NCI-H2081 (cell line): Measurements from ENCODE around the gene KCNIP2.

Experiments used
- DNase-seq, 2 experiments: peaks; one replicate each; lab custom pipeline; 2025; lab: John Stamatoyannopoulos, UW

The KCNIP2 gene

DNA sequence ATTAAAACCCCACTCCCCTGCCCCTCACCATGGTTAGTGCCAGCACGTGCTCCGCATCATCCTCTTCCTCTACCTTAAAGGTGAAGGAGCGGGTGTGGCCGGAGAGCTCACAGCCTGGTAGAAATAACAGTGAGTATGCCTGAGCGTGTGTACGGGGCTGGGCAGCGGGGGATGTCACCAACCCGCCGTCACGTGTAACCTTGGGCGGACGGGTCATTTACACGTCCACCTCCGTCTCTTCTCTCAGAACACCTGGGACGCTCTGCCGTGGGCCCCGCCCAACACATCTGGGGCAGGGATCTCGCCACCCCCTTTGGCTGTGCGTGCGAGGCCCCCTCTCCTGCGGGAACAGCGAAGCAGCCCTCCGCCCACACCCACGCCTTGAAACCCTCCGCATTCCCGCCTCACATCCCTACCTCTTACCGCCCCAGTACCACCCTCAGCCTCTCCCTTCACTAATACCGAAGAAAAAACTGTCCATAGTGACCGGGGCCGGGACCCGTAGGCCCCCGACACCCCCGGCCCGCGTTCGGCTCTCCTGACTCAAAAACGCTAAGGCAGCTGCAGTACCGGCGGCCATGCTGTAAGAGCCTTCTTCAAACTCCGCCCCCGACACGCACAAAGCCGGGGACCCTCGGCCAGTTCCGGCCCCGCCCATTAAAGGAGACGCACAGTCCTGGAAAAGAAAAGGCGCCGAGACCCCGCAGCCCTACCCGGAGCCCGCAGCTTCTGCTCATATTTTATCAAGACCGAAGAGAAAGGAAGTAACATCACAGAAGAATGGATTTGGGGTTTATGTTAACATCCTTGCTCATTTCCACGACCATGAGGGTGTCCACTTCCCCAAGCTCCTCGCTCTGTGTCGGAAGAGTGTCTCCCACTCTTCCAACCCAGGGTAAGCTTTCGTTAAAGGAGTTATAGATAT lies 60.5 kb downstream of the KCNIP2 start, which contains the start of gene NPM3:
NPM3 (minus strand) TSS at position 636 of the 925 bp plus-strand sequence; CDS start at position 580, 56 bp downstream.
- DNase-seq = peak; percentile 55 to 77

DNA sequence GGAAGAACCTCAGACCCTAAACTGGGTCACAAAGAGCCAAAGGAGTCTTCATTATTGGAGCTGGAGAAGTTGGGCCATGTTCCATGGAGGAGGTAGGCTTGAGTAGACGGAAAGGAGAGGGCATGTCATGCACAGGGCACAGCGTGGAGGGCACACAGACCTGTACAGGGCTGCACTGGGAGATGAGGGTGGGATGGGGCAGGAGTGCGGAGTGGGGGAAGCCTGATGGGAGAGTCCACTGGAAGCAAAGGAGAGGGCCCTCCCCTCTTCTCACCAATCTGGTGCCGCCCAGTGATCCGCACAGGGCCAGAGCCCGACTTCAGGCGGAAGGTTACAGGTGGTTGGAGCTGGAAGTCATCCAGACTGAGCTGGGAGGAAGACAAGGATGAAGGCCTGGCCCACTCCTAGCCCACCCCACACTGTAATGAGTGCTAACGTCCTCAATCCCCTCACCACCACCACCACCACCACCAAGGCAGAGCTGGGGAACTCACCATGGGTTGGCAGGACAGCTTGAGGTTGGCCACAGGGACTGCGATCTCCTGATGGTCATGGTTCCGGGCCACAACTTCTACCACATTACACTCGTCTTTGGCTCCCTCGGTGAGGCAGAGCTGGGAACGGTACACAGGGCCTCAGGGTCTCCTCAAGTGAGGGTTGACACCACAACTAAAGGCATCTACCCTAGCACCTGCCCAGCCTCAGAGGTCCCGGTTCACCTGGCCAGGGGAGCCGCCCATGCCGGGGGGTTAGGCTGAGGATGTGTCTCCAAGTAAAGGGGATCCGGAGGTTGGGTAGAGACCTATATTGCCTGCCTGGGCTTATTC lies 61.4 kb downstream of the KCNIP2 start:
- DNase-seq = no peak

DNA sequence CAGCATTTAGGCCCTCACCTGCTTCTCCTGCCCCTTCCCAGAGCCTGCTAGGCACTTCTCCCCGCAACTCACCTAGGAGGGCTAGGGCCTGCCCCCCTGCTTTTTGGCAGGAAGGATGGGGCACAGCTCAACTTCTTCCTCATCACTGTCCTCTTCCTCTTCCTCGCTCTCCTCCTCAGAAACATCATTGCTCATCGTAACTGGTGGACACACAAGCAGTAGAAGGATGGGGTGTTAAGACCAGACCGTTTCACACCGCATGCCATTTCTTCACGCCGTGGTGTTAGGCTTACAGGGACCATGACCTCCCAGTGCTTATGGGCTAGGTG lies 62.0 kb downstream of the KCNIP2 start:
- DNase-seq = no peak

DNA sequence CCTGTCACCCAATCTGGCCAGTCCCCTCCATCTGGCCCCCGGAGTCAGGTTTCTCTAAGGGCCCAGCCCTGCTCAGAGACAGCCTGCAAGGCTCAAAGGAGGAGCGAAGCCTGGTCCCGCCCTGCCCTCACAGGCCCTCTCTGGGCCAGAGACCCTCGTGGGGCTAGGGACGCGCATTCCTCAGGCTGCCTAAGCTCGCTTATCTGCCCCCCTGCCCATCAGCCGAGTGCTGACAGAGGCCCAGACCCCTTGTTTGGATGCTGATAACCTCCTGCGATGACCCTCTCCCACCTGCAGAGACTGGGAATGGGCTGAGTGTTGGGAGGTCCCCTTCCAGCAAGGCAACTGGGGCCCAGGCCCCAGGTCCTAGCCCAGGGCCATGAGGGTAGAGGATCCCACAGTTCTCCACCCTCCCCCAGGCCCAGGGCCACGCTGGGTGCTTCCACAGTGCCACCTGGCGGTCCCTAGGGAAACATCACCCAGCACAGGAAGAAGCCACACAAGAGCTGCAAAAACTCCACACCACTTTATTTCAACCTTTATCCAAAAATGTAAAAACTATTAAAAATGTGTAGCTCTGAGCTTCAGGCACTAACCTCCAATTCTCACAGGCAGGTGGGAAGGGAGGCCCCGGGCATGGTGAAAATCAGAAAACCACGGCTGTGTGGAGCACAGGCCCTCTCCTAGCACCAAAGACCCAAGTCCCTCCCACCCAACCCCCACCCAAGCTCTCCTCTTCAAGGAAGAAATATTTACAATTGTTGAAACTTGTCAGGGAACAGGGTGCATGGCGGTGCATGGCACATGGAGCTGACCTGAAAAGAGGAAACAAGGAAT lies 62.6 kb downstream of the KCNIP2 start:
- peak; percentile 46 to 59 for DNase-seq

DNA sequence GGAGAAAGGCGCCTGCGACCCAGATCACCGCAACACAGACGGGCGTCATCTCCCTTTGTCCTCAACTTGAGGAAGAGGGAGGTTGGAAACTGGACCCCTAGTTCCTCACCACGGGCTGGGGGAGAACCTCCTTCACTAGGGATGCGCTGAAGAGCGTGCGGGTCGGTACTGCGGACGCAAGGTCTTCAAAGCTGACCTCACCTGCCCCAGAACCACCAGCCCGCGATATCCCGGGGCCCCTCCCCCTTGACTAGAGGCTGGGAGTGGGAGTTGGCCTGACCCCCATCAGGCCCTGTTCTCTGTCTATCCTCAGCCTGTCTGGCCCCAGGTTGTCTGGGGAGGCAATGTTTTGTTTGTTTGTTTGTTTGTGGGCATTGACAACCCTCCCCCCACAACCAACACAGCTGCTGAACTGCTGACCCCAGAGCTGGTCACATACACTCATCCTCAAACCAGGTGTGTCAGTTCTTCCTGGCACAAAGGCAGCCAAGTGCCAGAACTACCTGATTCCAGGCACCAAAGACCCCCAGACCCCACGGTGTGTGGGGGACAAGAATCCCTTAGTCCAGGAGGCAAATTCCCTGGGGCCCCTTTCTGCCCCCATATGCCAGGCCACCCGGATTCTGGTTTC lies 63.3 kb downstream of the KCNIP2 start:
- no peak for DNase-seq

DNA sequence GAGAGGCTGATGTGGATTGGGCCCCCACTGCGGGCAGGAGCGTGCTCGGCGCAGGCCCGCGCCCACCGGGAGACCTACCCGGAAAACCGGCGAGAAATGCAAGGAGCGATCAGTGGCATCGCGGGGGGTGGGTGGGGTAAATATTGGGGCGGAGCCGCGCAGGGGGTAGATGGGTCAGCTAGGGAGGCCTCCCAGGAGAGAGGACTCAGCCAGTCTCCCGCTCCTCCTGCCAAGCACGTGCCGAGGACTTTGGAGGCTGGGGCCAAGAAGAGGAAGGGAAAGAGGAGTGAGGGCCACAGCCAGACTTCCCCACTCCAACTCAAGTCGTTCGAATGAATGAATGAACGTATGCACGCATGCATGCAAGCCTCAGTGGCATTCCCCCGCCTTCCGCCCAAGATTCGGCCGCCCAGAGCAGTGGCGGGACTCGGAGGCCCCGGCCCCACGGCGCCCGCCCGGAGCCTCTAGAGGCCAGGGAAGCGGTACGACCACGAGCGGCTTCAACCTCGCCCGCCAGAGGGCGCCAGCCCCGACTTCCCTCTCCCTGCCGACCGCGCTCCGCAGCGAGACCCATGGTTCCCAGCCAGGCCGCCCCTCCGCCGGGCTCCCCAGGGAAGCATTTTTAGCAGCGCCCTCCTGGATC lies 63.9 kb downstream of the KCNIP2 start:
- DNase-seq = peak in 1 of 2 experiments; percentile 19

DNA sequence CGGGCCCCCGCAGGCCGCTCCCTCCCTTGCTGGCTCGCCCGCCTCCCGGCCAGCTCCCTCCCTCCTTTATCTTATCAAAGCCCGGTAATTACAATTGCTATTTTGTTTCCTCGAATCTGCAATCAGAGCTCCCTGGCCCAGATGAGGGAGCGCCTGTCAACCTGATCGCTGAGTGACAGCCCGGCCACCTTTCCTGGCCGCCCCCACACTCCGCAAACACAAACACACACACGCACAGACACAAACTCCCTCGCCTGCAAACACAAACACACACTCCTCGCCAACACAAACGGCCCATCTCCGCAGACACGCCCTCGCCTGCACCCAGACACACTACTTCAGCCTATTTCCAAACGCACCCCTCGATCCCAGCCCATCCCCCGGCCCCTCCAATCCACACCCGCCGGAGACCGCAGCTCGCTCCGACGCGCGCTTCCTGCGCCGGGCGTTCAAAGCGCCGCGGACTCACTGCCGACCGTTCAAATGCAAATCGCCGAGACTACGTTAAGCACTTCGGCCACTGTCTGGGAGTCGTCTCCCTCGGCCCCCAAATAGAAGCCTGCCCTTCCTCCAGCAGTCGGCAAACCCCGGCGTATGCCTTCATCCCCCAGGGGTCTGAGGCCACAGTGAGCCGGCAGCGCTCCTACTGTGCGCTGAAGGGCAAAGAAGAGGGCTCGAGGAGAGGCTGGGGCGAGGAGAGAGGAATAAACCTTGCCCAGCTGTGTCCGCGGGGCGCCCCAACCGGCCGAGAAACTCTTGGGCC lies 64.6 kb downstream of the KCNIP2 start:
- no peak for DNase-seq

DNA sequence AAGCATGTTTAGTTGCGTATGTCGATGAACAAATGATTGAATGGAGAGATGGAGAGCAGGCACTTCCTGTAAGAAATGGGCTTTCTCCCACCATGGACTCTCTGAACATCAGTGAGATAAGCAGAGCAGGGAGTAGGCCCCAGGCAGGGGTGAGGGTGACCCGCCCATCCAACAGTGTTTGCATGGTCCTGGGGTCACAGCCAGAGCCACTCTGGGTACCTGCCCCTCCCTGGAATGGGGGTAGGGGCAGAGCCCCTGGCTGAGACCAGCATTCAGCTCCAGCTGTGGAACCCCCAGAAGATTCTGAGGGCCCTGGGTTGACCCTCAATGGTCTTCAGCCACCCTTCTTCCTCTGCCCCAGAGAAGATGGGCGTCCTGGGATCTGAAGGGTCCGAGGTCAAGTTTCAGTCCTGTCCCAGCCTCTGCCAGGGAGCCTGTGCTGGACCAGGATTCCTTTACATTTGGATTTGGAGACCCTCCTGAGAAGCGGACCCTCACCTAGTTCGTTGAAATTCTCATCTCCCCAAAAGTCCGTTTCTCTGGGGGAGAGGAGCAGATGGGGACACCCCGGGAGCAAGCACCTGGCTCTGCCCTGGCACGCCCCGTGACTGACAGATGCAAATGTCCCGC lies 65.3 kb downstream of the KCNIP2 start:
- no peak for DNase-seq

DNA sequence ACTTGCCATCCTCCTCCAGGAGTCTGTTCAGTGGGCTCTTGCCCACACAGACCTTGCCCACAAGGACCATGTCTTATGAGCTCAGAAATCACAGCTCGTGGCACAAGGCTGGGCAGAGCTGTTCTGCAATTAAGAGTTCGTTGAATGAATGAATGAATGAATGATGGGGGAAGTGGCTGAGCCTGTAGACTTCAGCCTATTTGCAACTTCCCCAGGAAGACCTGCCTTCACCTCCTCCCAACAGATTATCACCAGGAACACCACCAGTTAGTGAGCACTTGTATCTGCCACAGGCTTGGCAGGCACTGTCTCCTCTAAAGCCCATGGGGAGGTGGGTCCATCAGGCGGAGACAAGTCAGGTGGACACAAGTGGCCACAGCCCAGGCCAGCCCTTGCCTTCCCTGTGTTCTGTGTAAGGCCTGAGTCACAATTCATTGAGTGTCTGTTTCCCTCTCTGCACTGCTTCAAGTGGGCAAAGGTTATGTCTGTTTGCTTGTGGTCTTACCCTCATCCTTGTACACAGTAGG lies 65.9 kb downstream of the KCNIP2 start:
- no peak for DNase-seq

DNA sequence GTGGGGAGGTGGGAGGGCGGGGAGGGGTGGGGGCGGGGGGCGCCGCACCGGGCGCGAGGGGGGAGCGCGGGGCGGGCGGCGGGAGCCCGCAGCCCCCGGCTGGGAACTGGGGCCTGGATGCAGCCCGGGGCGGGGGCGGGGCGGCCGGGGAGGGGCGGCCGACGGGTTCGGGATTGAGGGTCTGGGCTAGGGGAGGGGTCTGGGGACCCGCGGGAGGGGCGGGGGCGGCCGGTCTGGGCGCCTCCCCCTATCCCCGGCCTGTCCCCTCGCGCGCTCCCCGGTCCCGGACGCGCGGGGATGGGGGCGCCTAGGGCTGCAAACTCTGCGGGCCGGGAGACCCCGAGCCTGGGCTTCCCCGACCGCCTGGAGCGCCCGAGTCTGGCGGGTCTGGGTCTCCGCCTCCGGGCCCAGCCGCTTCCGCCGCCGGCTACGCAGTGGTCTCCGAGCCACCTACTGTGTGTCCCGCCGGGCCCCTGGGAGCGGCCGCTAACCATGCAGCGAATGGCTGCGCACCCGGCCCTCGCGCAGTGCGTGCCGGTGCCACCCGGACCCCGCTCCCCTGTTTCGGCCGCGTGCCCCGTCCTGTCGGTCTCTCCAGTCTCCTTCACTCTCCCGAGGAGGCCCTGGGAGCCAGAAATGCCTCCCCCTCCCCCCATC lies 67.3 kb downstream of the KCNIP2 start:
- DNase-seq = no peak
